C4-2B (cell line): ENCODE measurements around the gene ENPP6.

ENCODE experiments used
- CTCF ChIP-seq: fragments of 450-650 bp; conservative IDR thresholded peaks from 2 replicates; pipeline ENCODE4 v1.5.1; 2017; ENCODE audit warnings: mild to moderate bottlenecking
- ZFX ChIP-seq: fragments of 450-650 bp; IDR thresholded peaks from 2 replicates; pipeline ENCODE4 v1.6.1; 2017

DNA sequence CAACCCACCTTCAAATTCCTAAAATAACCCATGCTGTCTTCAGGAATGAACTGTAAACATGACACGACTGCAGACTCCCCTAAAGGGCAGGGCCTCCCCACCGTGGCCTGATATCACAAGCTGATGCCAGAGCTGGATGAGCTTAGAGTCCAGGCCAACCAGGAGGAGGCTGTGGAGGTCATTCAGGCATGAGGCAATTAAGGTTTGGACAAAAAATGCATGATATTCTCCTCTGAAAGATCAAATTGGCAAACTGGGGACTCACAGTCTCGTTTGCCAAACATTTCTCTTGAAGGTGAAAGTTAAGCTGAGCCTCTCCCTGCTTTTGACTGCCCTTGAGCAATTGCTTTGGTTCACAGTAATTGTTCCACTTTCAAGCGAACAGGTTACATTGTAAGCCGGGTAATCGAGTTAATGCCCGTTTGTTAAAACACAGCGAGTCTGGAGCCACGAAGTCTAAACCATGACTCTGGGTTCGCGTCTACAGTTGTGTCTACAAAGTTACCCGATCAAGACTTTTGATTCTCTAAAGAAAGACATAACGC lies 105.6 kb downstream of the ENPP6 start:
- TF ChIP-seq CTCF (no peak), ZFX (no peak)
